NCI-H510A treated with DMSO at 0.1 percent for 48 hours (cell line): ENCODE data around the gene ECT2.
"Not testable (repeated sequence)": the region's sequence is repeated elsewhere in the genome, so short reads cannot be mapped to it uniquely, and the experiment has no call there.

Source experiments
- DNase-seq: peaks from one replicate; lab custom pipeline; 2025; lab: John Stamatoyannopoulos, UW

Gene ECT2, protein sequence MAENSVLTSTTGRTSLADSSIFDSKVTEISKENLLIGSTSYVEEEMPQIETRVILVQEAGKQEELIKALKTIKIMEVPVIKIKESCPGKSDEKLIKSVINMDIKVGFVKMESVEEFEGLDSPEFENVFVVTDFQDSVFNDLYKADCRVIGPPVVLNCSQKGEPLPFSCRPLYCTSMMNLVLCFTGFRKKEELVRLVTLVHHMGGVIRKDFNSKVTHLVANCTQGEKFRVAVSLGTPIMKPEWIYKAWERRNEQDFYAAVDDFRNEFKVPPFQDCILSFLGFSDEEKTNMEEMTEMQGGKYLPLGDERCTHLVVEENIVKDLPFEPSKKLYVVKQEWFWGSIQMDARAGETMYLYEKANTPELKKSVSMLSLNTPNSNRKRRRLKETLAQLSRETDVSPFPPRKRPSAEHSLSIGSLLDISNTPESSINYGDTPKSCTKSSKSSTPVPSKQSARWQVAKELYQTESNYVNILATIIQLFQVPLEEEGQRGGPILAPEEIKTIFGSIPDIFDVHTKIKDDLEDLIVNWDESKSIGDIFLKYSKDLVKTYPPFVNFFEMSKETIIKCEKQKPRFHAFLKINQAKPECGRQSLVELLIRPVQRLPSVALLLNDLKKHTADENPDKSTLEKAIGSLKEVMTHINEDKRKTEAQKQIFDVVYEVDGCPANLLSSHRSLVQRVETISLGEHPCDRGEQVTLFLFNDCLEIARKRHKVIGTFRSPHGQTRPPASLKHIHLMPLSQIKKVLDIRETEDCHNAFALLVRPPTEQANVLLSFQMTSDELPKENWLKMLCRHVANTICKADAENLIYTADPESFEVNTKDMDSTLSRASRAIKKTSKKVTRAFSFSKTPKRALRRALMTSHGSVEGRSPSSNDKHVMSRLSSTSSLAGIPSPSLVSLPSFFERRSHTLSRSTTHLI

DNA sequence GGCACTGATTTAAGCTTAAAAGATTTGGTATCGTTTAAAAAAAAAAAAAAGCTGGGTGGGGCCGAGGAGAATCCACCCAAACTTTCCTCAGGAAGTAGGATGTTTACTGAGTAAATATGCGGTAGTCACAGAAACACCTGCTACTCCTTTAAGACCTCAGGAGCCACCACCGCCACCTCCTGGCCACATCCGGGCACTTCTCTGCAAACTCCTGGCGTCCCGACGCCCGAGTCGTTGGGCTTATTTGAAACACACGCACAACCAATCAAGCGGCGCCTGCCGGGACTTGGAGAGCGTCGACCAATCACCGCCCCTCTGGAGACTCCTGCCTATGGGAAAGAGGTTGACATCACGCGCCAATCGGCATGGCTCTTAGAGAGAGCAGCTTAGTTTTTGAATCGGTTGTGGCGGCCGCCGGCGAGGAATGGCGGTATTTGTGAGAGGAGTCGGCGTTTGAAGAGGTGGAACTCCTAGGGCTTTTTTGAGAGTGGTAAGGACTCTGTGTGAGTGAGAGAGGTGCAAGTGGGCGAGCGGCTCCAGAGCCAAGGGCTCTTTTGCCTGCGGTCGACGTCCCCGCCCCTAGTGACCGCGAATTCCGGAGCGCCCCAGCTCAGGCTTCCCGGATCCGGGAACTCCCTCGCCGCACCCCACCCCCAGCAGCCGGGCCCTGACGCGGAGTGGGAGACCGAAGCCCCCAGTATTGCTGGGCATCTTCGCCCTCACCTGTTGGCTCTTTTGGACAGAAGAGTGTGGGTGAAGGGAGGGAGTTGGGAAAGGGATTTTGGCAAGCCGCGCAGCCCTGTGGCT, at the start of gene ECT2:
Gene ECT2 (plus strand): TSS at position 359 of the 807 bp plus-strand sequence. CDS start 3,805 bp downstream, outside the sequence.
- peak; percentile 97 for DNase-seq

DNA sequence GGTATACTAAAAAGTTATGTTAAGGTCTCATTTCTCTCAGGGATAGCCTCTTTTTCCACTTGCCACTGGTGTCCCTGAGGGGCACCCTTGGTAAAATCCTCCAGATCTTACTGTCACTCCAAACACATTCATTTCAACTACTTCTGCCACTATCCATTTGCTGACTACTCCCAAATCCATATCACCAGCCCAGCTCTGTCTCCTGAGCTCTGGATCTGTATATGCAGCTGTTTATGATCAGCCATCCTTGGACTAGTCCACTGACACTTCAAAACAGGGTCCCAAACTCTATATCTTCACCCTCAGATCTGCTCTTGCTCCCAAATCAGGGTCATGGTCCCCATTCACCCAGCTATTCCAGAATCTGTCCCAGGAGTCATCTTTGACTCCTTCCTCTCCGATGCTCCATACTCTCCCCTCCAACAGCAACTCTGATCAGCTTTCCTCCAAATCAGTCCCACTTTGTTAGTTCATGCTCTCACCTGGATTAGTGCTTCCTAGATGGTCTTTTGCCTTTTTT, 49.5 kb upstream of the ECT2 start:
- DNase-seq, result no peak

DNA sequence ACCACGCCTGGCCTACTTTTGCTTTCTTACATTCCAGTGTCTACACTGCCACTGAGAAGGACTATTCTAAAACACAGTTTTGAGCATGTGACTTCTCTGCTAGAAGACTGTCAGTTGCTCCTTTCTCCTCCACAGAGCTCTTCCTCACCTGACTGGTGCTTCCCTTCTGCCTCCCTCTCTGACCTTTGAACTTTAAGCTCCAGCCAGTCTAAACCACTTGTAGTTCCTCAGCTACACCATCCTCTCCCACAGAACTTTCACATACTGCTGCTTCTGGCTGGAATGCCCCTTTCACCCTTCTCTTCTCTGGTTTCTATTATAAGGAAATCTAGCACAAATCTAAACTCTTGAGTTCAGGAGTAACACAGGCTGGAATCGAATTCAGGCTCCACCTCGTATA, 48.8 kb upstream of the ECT2 start:
- DNase-seq, result no peak

DNA sequence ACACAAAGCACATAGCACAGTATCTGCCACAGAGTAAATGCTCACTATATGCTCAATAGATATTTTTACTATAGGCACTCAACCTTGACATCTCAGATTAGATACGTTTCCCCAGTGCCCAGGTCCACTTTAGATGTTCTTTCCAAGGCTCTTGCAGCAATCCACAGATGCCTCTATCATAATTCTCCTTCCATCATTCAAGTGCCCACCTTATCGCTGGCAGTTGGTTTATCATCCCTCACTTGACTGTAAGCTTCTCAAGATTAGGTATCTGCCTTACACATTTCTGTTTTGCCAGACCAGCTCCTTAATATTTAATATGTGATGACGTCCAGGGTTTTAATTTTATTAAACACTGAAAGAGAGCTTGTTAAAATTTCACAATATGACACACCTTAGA, 48.3 kb upstream of the ECT2 start:
- no peak for DNase-seq

DNA sequence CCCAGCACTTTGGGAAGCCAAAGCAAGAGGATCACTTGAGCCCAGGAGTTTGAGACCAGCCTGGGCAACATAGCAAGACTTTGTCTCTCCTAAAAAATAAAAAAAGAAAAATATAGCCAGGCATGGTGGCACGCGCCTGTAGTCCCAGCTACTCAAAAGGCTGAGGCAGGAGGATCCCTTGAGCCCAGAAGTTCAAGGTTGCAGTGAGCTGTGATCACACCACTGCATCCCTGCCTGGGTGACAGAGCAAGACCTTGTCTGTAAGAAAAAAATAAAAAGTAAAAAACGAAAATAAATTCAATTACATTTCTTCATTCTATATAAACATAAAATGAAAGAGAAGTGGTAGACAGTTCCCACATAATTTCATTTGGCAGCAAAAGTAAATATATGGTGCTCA, 47.8 kb upstream of the ECT2 start:
- not testable (repeated sequence) for DNase-seq

DNA sequence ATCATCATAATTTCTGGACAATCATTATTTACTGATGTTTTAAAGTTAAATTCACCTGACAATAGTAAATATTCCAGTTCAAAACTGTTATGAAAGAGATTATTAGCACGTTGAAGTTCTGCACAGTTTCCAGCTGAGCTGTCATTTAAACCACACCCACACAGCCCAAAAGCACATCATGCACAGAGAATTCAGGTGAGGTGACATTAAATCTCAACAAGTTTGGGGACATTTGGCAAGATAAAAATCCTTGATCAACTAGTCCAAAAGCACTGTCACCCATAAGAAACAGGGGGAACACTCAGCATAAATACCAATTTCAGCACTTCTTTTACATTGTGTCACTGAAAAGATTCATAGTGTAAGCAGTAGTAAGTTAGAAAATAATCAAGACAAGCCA, 46.5 kb upstream of the ECT2 start:
- DNase-seq, result no peak

DNA sequence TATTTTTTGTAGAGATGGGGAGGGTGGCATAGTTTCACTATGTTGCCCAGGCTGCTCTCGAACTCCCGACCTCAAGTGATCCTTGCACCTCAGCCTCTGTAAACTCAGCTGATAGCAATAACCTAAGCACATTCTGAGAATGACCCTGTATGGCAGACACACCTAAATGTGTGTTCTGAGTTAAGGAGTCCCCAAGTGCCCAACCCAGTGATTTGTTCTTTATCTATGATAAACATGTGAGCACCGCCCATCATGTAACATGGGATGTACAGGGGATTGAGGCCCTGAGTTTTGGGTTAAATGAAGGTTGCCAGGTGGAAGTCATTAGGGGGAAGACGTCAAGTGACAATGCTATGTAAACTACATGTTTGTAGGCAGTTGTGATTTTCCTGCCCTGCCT, 45.4 kb upstream of the ECT2 start:
- no peak for DNase-seq

DNA sequence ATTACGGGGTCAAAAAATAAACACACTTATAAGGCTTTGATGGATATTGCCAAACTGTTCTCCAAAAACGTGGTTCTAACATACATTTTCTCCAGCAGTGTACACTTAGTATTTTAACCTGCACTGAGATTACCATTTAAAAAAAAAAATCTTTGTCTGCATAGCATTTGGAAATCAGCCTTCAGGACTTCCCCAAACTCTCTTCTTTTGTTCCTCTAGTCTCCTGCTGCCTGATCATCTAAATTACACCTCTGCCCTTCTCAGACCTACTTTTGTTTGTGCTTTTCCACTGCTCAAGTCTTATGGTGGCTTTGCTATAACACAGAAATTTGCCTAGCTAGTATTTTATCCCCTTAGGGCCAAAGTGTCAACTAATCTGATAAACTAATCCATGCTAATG, 43.5 kb upstream of the ECT2 start:
- DNase-seq, result no peak

DNA sequence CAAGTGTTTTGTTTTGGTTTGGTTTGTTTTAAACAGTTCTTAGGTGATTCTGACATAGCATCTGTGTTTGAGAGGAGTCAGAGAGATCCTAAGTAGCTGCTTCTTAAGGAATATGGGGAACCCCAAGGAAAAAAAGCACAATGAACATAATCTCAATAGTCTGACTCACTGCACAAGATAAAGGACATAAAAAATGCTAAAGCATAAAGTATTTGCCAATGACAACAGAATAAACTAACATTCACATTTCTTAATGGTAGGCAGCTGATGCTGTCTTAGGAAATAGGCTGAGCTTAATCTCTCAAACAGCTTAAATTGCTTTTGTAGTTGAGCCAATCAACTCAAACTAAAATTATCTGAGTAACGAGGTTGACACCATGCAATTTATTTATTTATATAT, 42.6 kb upstream of the ECT2 start:
- no peak for DNase-seq

DNA sequence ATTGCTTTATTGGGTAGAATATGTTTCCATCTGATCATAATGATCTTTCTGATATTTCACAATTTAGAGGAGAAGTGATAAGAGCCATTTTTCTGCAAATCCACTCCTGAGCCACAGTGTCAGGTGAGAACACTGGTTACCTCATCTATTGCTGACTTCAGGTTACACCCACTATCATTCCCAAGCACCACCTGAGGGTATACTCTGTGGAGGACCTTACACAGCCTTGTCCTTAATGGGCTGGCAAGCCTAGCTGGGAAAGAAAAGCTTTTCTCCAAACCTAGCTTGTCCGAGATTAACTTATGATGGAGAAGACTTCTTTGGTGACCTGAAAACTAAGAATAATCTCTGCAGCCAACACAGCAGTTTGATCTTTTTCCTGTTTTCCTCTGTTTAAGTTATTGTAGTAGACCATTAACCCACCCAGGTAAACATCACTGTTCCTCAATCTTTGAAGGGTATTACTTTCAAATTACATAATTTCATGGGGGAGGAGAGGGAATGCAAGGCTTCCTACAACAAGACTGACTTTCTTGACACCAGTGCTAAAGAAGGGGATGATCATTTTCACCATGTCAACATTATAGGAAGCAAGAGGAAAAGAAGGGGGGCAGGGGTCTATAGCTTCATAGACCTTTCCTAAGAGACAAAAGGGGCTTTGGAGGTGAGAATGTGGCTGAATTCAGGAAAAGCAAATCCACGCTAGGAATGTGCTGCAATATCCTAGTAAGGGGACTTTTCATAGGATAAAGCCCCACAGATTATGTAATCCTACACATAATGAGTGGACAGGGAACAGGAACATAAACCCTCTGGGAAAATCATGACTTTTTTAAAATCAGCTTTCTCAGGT, 41.4 kb upstream of the ECT2 start:
- no peak for DNase-seq

DNA sequence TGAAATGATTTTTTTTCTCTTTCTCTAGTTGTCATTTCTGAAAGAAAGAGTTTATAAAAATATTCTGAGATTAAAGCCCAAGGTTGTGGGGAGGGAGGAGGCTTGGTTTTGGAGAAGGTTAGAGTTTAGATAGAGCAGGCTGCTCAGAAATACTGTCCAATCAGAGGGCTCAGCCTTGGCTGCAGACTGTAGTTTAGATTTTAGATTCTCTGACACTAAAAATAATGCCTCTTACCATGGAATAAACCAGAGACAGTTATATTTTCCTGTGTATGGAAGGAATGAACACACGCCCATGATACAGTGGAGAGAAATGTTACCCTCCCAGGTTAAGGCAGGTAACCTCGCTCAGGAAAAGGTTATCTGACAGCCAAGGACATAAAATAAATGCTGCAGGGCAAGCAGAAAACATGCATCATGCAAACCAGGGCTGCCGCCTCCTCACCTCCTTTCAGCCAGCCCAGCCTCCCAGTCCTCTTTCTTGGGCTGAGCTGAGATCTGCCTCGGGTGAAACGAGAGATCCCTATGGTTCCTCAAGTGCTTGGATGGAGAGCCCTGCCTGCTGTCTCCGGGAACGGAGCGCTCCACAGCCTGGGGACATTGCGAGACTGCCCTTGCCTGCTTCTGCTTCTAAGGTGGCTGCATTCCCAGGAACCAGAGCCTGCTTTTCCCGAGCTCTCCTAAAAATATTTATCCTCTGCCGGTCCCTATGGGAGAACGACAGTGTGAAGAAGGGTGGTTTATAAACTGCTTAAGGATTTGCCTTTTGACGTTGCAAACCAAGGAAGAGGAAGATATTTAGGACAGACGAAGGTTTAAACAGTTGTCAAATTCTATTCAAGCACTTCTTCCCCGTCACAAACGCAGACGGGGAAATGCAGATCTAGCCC, 40.5 kb upstream of the ECT2 start:
- peak; percentile 35 for DNase-seq

DNA sequence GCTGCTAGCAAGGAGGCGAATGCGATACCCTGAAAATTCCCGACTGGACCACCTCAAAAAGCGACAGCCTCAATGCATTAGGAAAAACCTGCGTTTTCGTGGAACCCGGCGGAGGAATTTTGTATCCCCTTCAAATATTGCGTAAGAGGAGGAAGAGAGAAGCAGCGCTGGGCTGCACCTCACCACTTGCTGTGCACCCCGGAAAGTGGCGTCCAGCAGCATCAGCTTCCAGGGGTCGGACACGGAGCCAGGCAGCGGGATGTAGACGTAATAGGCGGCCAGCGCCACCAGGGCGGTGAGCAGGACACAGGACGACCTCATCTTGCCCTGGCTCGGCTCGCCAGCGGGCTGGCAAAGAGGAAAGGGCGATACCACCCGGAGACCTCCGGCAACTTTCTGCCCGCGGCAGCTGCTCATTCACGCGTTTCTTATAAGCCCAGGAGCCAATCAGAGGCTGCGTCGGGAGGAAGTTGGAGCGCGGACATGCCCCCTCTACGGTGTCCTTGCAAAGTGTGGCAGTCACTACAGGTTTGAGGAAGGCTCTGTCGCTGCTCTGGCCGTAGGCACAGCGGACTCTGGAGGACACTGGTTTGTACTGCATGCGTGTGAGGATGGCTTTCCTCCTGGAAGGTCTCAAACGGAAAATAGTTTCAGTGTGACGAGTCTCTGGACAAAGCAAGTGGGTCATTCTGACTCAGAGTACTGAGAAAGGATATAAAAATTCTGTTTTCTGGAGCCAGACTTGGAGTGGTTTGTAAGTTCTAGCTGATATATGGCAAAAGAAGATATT, 39.7 kb upstream of the ECT2 start, which contains the start of gene NCEH1:
Gene NCEH1 (minus strand): TSS at position 404 of the 790 bp plus-strand sequence. CDS start 83 bp downstream, at position 321.
- DNase-seq, result peak; percentile 93

DNA sequence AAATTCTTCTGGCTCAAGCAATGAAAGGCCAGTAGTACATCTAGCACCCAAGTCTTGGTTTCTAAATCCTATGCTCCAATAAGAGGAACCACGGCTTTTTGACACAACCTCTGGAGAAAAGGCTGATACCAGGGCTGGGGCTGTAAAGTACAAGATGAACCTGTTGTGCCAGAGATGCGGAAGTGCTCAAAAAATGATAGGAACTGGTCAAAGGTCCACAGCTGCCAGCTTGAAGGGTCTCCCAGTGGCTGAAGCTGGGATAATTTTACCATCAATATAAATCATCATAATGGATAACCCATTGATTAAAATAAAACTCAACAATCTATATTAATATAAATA, 39.1 kb upstream of the ECT2 start:
- DNase-seq, result no peak

DNA sequence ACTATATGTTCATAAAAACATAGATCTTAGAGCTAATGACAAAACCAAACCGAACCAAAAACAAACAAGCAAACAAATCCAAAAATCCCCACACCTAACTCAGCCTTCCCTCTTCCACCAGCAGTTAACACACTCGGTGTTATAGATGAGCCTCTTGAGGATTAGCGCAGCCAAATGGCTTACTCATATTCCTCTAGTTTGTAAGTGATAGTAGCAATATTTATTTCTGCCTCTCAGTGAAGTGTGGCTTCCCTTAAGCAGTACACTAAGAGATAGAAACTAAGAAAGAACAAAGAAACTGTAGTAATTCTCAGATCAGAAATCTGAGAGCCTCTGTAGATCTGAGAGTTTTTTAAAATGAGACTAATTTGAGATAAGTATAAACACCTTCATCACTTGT, 37.2 kb upstream of the ECT2 start:
- no peak for DNase-seq

DNA sequence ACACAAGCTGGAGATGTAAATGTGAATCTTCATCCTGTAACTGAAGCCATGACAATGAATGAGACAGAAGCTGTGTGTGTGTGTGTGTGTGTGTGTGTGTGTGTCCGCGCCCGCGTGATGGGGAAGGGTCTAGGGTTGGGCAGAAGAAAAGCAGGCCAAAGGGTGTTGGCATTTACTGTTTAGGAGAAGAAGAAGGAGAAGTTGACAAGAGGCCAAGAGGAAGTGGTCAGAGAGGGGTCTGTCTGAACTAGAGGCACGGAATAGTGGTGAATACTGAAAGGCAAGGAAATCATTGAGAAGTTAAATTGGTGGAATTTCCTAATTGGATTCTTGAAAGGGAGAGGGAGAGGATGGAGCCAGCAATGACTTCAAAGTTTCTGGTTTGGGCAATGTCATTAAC, 34.0 kb upstream of the ECT2 start:
- DNase-seq, result no peak

DNA sequence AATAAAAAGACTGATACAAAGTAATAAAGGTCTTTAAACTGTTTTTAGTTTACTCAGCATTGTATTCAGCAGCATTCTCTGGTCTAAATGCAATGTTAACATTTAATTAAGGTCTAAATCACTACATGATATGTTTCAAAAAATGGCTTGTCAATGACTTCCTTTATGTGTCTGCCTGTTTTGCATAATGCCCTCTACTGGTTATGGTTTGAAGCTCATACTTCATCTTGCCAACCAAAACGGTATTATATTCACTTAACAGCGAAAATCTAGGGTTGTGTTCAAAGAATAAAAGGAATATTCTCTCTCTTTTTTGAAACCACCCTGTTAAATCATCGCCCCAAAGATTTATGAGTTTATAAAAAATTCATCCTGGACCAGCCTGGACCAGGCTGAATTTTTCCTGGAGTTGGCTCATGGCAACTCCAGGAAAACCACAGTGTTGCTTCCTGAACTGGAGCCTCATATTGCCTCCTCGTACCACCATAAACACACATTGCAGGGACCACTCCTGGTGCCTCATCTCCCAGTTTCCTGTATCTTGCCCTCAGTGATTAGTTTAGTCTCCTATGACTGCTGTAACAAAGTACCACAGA, 32.9 kb upstream of the ECT2 start:
- DNase-seq, result no peak

DNA sequence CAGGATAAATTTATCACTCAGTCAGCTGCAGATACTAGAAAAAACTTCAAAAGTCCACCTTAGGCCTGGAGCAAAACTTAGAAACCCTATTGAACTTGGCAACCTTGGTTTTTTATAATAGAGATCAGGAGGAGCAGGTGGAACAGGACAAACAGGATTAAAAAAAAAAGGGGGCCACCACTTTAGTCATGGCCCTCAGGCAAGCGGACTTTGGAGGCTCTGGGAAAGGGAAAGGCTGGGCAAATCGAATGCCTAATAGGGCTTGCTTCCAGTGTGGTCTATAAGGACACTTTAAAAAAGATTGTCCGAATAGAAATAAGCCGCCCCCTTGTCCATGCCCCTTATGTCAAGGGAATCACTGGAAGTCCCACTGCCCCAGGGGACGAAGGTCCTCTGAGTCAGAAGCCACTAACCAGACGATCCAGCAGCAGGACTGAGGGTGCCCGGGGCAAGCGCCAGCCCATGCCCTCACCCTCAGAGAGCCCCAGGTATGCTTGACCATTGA, 27.9 kb upstream of the ECT2 start:
- not testable (repeated sequence) for DNase-seq

DNA sequence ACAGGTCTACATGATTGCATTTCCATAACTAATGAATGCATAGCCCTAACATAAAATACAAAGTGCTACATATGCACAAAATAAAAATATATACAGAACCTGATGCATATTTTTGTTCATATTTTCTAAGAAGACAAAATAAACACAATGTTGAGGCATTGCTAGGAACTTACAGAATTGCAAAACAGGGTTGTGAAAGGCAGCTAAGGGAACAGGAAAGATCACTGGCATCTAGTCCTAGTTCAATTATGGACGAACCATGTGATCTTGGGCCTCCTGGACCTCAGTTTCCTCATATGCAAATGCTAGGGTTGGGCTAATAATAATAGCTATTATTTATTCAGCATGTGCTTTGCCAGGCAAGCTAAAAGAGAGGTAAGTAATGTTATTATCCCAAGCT, 24.1 kb upstream of the ECT2 start:
- DNase-seq, result no peak

DNA sequence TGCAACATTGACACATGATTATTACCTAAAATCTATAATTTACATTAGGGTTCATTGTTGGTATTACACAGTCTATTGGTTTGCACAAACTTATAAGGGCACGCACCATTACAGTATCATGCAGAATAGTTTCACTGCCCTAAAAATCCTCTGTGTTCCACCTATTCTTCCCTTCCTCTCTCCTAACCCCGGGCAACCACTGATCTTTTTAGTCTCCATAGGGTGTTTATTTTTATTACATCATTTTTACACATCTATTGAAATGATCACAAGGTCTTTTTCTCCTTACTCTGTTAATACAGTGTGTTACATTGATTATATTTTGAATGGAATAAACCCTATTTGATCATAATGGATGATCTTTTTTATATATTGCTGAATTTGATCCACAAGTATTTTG, 15.5 kb upstream of the ECT2 start:
- no peak for DNase-seq
